Liver (tissue), 9 donors: ENCODE results near the gene ST6GALNAC4. TPM values are rescaled to one million over a fixed set of nuclear protein-coding genes. Genes with fewer than 3 reads are reported as not detected.

Experiments used
- DNase-seq: peaks from one replicate; pipeline ENCODE4 v3.0.0-alpha.2; 2017; ENCODE audit warnings: low spot score
- H3K27ac ChIP-seq, 2 donors: one replicate each; pipeline ENCODE4 v1.7.0; 2013; ENCODE audit warnings: inconsistent platforms in 2 of 2, low read length in 2 of 2, control low read depth in 1 of 2, low read depth in 1 of 2, mild to moderate bottlenecking in 1 of 2
- H3K27me3 ChIP-seq, 4 donors: one replicate each; pipeline versions ENCODE4 v1.6.1 to v1.7.0; 2013; ENCODE audit warnings: low read length in 3 of 4, inconsistent platforms in 1 of 4, mild to moderate bottlenecking in 1 of 4, moderate library complexity in 1 of 4; ENCODE audit not compliant: control insufficient read depth in 4 of 4, insufficient read depth in 4 of 4
- H3K36me3 ChIP-seq, 4 donors: one replicate each; pipeline versions ENCODE4 v1.6.1 to v1.7.0; 2013; ENCODE audit warnings: low read length in 3 of 4, mild to moderate bottlenecking in 3 of 4, low read depth in 1 of 4, moderate library complexity in 1 of 4; ENCODE audit not compliant: control insufficient read depth in 4 of 4, insufficient read depth in 3 of 4
- H3K4me1 ChIP-seq, 4 donors: one replicate each; pipeline versions ENCODE4 v1.6.1 to v1.7.0; 2013; ENCODE audit warnings: low read length in 3 of 4, mild to moderate bottlenecking in 3 of 4, moderate library complexity in 1 of 4; ENCODE audit not compliant: control insufficient read depth in 4 of 4, insufficient read depth in 4 of 4
- H3K4me3 ChIP-seq, 3 donors: one replicate each; pipeline versions ENCODE4 v1.6.1 to v1.7.0; 2013; ENCODE audit warnings: low read length in 3 of 3, control low read depth in 1 of 3, low read depth in 1 of 3, mild to moderate bottlenecking in 1 of 3
- H3K9ac ChIP-seq, 2 donors: one replicate each; pipeline ENCODE4 v1.7.0; 2013; ENCODE audit warnings: low read length in 2 of 2, mild to moderate bottlenecking in 2 of 2, moderate library complexity in 2 of 2, control low read depth in 1 of 2, low read depth in 1 of 2
- H3K9me3 ChIP-seq, 4 donors: one replicate each; pipeline versions ENCODE4 v1.6.1 to v1.7.0; 2013; ENCODE audit warnings: low read length in 3 of 4; ENCODE audit not compliant: control insufficient read depth in 4 of 4
- ATF3 ChIP-seq: IDR thresholded peaks from 2 replicates; pipeline ENCODE4 v1.6.1; 2016; ENCODE audit warnings: antibody characterized with exemption
- EGR1 ChIP-seq, 2 donors: IDR thresholded peaks; 2 replicates each; pipeline ENCODE4 v1.6.1; 2016 to 2018; ENCODE audit warnings: antibody characterized with exemption in 2 of 2, low read depth in 2 of 2
- FOXA1 ChIP-seq: IDR thresholded peaks from 2 replicates; pipeline ENCODE4 v1.6.1; 2016; ENCODE audit warnings: antibody characterized with exemption
- FOXA2 ChIP-seq: IDR thresholded peaks from 2 replicates; pipeline ENCODE4 v1.6.1; 2016; ENCODE audit warnings: antibody characterized with exemption
- GABPA ChIP-seq, 2 donors: IDR thresholded peaks in 1 of 2; conservative IDR thresholded peaks in 1 of 2; 2 replicates each; pipeline ENCODE4 v1.6.1; 2016; ENCODE audit warnings: antibody characterized with exemption in 2 of 2, mild to moderate bottlenecking in 1 of 2, moderate library complexity in 1 of 2
- HNF4G ChIP-seq: IDR thresholded peaks from 2 replicates; pipeline ENCODE4 v1.6.1; 2016; ENCODE audit warnings: antibody characterized with exemption
- JUND ChIP-seq, 2 donors: IDR thresholded peaks; 2 replicates each; pipeline ENCODE4 v1.6.1; 2016; ENCODE audit warnings: antibody characterized with exemption in 2 of 2
- NR2F2 ChIP-seq: IDR thresholded peaks from 2 replicates; pipeline ENCODE4 v1.6.1; 2016; ENCODE audit warnings: antibody characterized with exemption
- REST ChIP-seq: IDR thresholded peaks from 2 replicates; pipeline ENCODE4 v1.6.1; 2016; ENCODE audit warnings: antibody characterized with exemption, mild to moderate bottlenecking
- RXRA ChIP-seq, 2 donors: IDR thresholded peaks; 2 replicates each; pipeline ENCODE4 v1.6.1; 2017 to 2018; ENCODE audit warnings: antibody characterized with exemption in 2 of 2, mild to moderate bottlenecking in 1 of 2
- SP1 ChIP-seq: IDR thresholded peaks from 2 replicates; pipeline ENCODE4 v1.6.1; 2018; ENCODE audit warnings: antibody characterized with exemption, mild to moderate bottlenecking
- TAF1 ChIP-seq: conservative IDR thresholded peaks from 2 replicates; pipeline ENCODE4 v1.6.1; 2016; ENCODE audit warnings: antibody characterized with exemption, mild to moderate bottlenecking
- YY1 ChIP-seq: IDR thresholded peaks from 2 replicates; pipeline ENCODE4 v1.6.1; 2016; ENCODE audit warnings: antibody characterized with exemption, mild to moderate bottlenecking
- WGBS: extraction: QIAGEN DNeasy Blood & Tissue Kit; methylation state at CpG from one replicate; pipeline ENCODE4 v1.1.7; 2013; 5-methylcytosine and 5-hydroxymethylcytosine counted together
- polyA plus RNA-seq, 2 donors: library from polyadenylated mRNA; stranded (reverse) in 1 of 2; unstranded in 1 of 2; fragments of 200-250 nt in 1 of 2; fragments of >200 nt in 1 of 2; fragmentation: Nextera tagmentation in 1 of 2; extraction: Ambion mirVana in 1 of 2; gene quantifications; one replicate each; pipeline versions ENCODE4 v1.2.1 to v1.2.3, GENCODE V29; 2013 to 2015
- total RNA-seq, 2 donors: library from RNA; depleted of rRNA; stranded (reverse); fragments of >200 nt; gene quantifications; one replicate each; pipeline ENCODE4 v1.2.3, GENCODE V29; 2014
- TF ChIP-seq, protein P1 (sequence below): IDR thresholded peaks from 2 replicates; pipeline ENCODE4 v1.6.1; 2016; ENCODE audit warnings: antibody characterized with exemption
- TF ChIP-seq, protein P2 (sequence below): IDR thresholded peaks from 2 replicates; pipeline ENCODE4 v1.6.1; 2016; ENCODE audit warnings: antibody characterized with exemption
- donor health status: healthy.
- donor health status: healthy.
- donor health status: healthy.
- donor health status: healthy.
- donor health status: healthy.

The ST6GALNAC4 gene
- total and polyA plus RNA-seq, 4 donors = 2.5 to 83.7 (median 7.5) TPM

GRCh38 chr9:127947841-127948710 is 31.2 kb upstream of the ST6GALNAC4 start (continued):
- no peak for TF ChIP-seq FOXA2

DNA sequence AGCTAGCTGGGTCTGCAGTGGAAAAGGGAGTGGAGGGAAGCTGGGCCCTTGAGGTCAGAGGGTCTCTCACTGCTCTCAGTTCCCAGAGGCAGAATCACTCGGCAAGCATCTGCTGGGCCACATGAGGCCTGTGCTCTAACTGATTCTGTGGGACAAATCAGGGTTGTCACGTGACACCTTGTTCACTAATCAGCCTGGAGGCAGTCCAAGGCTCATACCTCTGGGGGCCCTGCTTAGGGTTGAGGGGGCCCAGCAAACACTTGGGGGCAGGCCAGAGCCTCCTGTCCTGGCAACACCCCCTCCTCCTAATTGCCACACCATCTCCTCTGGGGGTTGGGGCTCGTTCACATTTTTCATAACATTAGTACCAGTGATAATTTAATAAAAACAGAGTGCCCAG is 29.9 kb upstream of the ST6GALNAC4 start:
- DNase-seq = no peak
- Histone ChIP-seq H3K36me3 (peaks cover 9 to 45% (median 17%) of the 10 kb centered on the region in 4 donors), H3K27me3 (no peaks in the 10 kb centered on the region), H3K4me1 (peaks cover 0 to 6% (median 2%) of the 10 kb centered on the region in 4 donors), H3K9ac (no peak overlapping the region), H3K27ac (no peak overlapping the region), H3K9me3 (no peaks in the 10 kb centered on the region), H3K4me3 (no peak overlapping the region)
- WGBS = 77% methylated on average over 3 of the region's 3 CpGs
- TF ChIP-seq YY1 (no peak), FOXA1 (no peak), TAF1 (no peak), JUND (IDR thresholded peaks at IDR 0.05) (no peak)
- TF ChIP-seq, protein P1, sequence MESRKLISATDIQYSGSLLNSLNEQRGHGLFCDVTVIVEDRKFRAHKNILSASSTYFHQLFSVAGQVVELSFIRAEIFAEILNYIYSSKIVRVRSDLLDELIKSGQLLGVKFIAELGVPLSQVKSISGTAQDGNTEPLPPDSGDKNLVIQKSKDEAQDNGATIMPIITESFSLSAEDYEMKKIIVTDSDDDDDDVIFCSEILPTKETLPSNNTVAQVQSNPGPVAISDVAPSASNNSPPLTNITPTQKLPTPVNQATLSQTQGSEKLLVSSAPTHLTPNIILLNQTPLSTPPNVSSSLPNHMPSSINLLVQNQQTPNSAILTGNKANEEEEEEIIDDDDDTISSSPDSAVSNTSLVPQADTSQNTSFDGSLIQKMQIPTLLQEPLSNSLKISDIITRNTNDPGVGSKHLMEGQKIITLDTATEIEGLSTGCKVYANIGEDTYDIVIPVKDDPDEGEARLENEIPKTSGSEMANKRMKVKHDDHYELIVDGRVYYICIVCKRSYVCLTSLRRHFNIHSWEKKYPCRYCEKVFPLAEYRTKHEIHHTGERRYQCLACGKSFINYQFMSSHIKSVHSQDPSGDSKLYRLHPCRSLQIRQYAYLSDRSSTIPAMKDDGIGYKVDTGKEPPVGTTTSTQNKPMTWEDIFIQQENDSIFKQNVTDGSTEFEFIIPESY = no peak
- TF ChIP-seq, protein P2, sequence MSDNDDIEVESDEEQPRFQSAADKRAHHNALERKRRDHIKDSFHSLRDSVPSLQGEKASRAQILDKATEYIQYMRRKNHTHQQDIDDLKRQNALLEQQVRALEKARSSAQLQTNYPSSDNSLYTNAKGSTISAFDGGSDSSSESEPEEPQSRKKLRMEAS = no peak

- TF ChIP-seq ATF3 = no peak
- TF ChIP-seq SP1 = no peak
- no peak for TF ChIP-seq RXRA (IDR thresholded peaks at IDR 0.05)
- no peak for TF ChIP-seq NR2F2
- no peak for TF ChIP-seq YY1
- no peak for TF ChIP-seq HNF4G
- no peak for TF ChIP-seq TAF1
- no peak for TF ChIP-seq JUND (IDR thresholded peaks at IDR 0.05)
- TF ChIP-seq, protein P1 = no peak
- no peak for TF ChIP-seq GABPA (IDR thresholded peaks at IDR 0.05 in 1 of 2, conservative IDR thresholded peaks at IDR 0.05 in 1 of 2)
- TF ChIP-seq EGR1 (IDR thresholded peaks at IDR 0.05; ENCODE audit: low read depth in 2 of 2) = no peak
- no peak for TF ChIP-seq FOXA2
- no peak for TF ChIP-seq FOXA1
- TF ChIP-seq REST = no peak
- TF ChIP-seq, protein P2 = no peak
- Histone ChIP-seq H3K9ac (no peak overlapping the region), H3K4me3 (no peak overlapping the region), H3K27me3 (no peaks in the 10 kb centered on the region), H3K9me3 (no peaks in the 10 kb centered on the region), H3K27ac (no peak overlapping the region), H3K4me1 (peaks cover 0 to 2% (median under 1%) of the 10 kb centered on the region in 4 donors), H3K36me3 (peaks cover 10 to 45% (median 17%) of the 10 kb centered on the region in 4 donors)
- DNase-seq = no peak
- 88% methylated on average over 9 of the region's 9 CpGs for WGBS
Observed at GRCh38 chr9:127945942-127946341, 29.1 kb upstream of the ST6GALNAC4 start.
